SKM-1 treated with dmso at 0.1 percent for 144 hours (cell line): ENCODE results near the gene MAP3K1.
"Not testable (repeated sequence)": the region's sequence is repeated elsewhere in the genome, so short reads cannot be mapped to it uniquely, and the experiment has no call there.

Experiments used
- DNase-seq: peaks from one replicate; lab custom pipeline; 2025; ENCODE audit not compliant: unreplicated experiment; lab: John Stamatoyannopoulos, UW

MAP3K1 gene

GRCh38 chr5:56814963-56815657 lies at the start of gene MAP3K1:
TSS of gene MAP3K1 (plus strand) at chr5:56815549. CDS start at chr5:56815574, 25 bp downstream.
- DNase-seq: peak; percentile 70

GRCh38 chr5:56766926-56767325 lies 48.4 kb upstream of the MAP3K1 start:
- no peak for DNase-seq

- DNase-seq: no peak
Measured at GRCh38 chr5:56769875-56770604, 45.3 kb upstream of the MAP3K1 start.

GRCh38 chr5:56772767-56773166 lies 42.6 kb upstream of the MAP3K1 start:
- DNase-seq: no peak

GRCh38 chr5:56774957-56775356 lies 40.4 kb upstream of the MAP3K1 start:
- no peak for DNase-seq

GRCh38 chr5:56776212-56776846 lies 39.0 kb upstream of the MAP3K1 start:
- DNase-seq: not testable (repeated sequence)

GRCh38 chr5:56783261-56783660 lies 32.1 kb upstream of the MAP3K1 start:
- no peak for DNase-seq

GRCh38 chr5:56786346-56786745 lies 29.0 kb upstream of the MAP3K1 start:
- DNase-seq: no peak

- no peak for DNase-seq
Measured at GRCh38 chr5:56791396-56791795, 24.0 kb upstream of the MAP3K1 start.

GRCh38 chr5:56798521-56798920 lies 16.8 kb upstream of the MAP3K1 start:
- no peak for DNase-seq

- no peak for DNase-seq
Measured at GRCh38 chr5:56800186-56800585, 15.2 kb upstream of the MAP3K1 start.

GRCh38 chr5:56801256-56801655 lies 14.1 kb upstream of the MAP3K1 start:
- DNase-seq: no peak

- DNase-seq: no peak
Measured at GRCh38 chr5:56802205-56802604, 13.1 kb upstream of the MAP3K1 start.

- no peak for DNase-seq
Measured at GRCh38 chr5:56803025-56803424, 12.3 kb upstream of the MAP3K1 start.

GRCh38 chr5:56803894-56804293 lies 11.5 kb upstream of the MAP3K1 start:
- no peak for DNase-seq

- no peak for DNase-seq
Measured at GRCh38 chr5:56807679-56808078, 7.7 kb upstream of the MAP3K1 start.

GRCh38 chr5:56808211-56808610 lies 7.1 kb upstream of the MAP3K1 start:
- DNase-seq: no peak

- DNase-seq: no peak
Measured at GRCh38 chr5:56810826-56811225, 4.5 kb upstream of the MAP3K1 start.

GRCh38 chr5:56812110-56812509 lies 3.2 kb upstream of the MAP3K1 start:
- DNase-seq: no peak

- DNase-seq: no peak
Measured at GRCh38 chr5:56813302-56813701, 2.0 kb upstream of the MAP3K1 start.

GRCh38 chr5:56814361-56814962 lies 887 bp upstream of the MAP3K1 start:
- DNase-seq: no peak
